Activated CD4-positive, alpha-beta T cell treated with anti-CD3 and anti-CD28 coated beads, Interleukin-2, amount 10 ng/mL, durations not matched to agents 24 days and 14 days (primary cell): ENCODE results near the gene SLC9A4. TPM values are rescaled to one million over a fixed set of nuclear protein-coding genes. Genes with fewer than 3 reads are reported as not detected.

ENCODE experiments used
- DNase-seq: peaks from one replicate; pipeline ENCODE4 v3.0.0; 2022
- H3K27ac Mint-ChIP-seq: one replicate; pipeline ENCODE4 v1.8.0; 2022; ENCODE audit warnings: mild to moderate bottlenecking, mixed read lengths
- H3K27me3 Mint-ChIP-seq: one replicate; pipeline ENCODE4 v1.8.0; 2022; ENCODE audit warnings: mixed read lengths
- H3K36me3 Mint-ChIP-seq: one replicate; pipeline ENCODE4 v1.8.0; 2022; ENCODE audit warnings: low read depth, mild to moderate bottlenecking, mixed read lengths
- H3K4me1 Mint-ChIP-seq: one replicate; pipeline ENCODE4 v1.8.0; 2021; ENCODE audit warnings: mixed read lengths
- H3K4me3 Mint-ChIP-seq: one replicate; pipeline ENCODE4 v1.8.0; 2022; ENCODE audit warnings: mild to moderate bottlenecking, moderate library complexity, mixed read lengths
- H3K9me3 Mint-ChIP-seq: one replicate; pipeline ENCODE4 v1.8.0; 2021; ENCODE audit warnings: mixed read lengths
- intact Hi-C: fragments of 100-400 bp; cut with micrococcal nuclease; formaldehyde crosslinking; loops from one replicate; pipeline ENCODE4 v1.15.1; 2023
- total RNA-seq: library from RNA; stranded (reverse); gene quantifications from 2 replicates; pipeline ENCODE4 v1.2.3, GENCODE V29; 2022

Gene SLC9A4
- total RNA-seq, 1 donor from 2014 or later, result 0.07 TPM

- intact Hi-C loops, result loop anchor here (1.0 to 10.0 kb wide), 3 partner anchors 146 to 335 kb away; no protein-coding TSS in a partner anchor
- Mint-ChIP-seq H3K27ac (no peak overlapping the region), H3K36me3 (no peaks in the 10 kb centered on the region), H3K27me3 (peaks cover 42% of the 10 kb centered on the region), H3K9me3 (no peaks in the 10 kb centered on the region), H3K4me1 (no peaks in the 10 kb centered on the region), H3K4me3 (no peak overlapping the region)
- DNase-seq, result peak; percentile 27
Observed at GRCh38 chr2:102470168-102470567, 2.9 kb upstream of the SLC9A4 start.

- intact Hi-C loops, result loop anchor here (2.0 to 10.0 kb wide), 3 partner anchors 119 to 331 kb away; no protein-coding TSS in a partner anchor
Observed at GRCh38 chr2:102473631-102474030, 605 bp downstream of the SLC9A4 start.

GRCh38 chr2:102474785-102475184, 1.8 kb downstream of the SLC9A4 start:
- H3K27ac Mint-ChIP-seq, result no peak overlapping the region
- intact Hi-C loops, result loop anchor here (5.0 to 10.0 kb wide), 2 partner anchors 228 to 330 kb away; no protein-coding TSS in a partner anchor
- H3K9me3 Mint-ChIP-seq, result no peaks in the 10 kb centered on the region
- no peaks in the 10 kb centered on the region for H3K36me3 Mint-ChIP-seq
- no peaks in the 10 kb centered on the region for H3K4me1 Mint-ChIP-seq
- peaks cover 43% of the 10 kb centered on the region for H3K27me3 Mint-ChIP-seq
- peak; percentile 22 for DNase-seq
- no peak overlapping the region for H3K4me3 Mint-ChIP-seq

More at GRCh38 chr2:102473631-102474030, 605 bp downstream of the SLC9A4 start:
- H3K4me1 Mint-ChIP-seq, result no peaks in the 10 kb centered on the region
- no peak overlapping the region for H3K4me3 Mint-ChIP-seq
- peaks cover 45% of the 10 kb centered on the region for H3K27me3 Mint-ChIP-seq
- no peaks in the 10 kb centered on the region for H3K9me3 Mint-ChIP-seq
- no peaks in the 10 kb centered on the region for H3K36me3 Mint-ChIP-seq
- no peak overlapping the region for H3K27ac Mint-ChIP-seq
- DNase-seq, result peak; percentile 46

- H3K27me3 Mint-ChIP-seq, result peaks cover 29% of the 10 kb centered on the region
- intact Hi-C loops, result loop anchor here (10.0 kb wide), 1 partner anchor 326 kb away; no protein-coding TSS in a partner anchor
- no peaks in the 10 kb centered on the region for H3K9me3 Mint-ChIP-seq
- DNase-seq, result peak; percentile 42
- H3K4me1 Mint-ChIP-seq, result no peaks in the 10 kb centered on the region
- no peaks in the 10 kb centered on the region for H3K36me3 Mint-ChIP-seq
- no peak overlapping the region for H3K27ac Mint-ChIP-seq
- H3K4me3 Mint-ChIP-seq, result no peak overlapping the region
Observed at GRCh38 chr2:102478686-102479470, 5.9 kb downstream of the SLC9A4 start.

- DNase-seq, result peak; percentile 51
- no peaks in the 10 kb centered on the region for H3K9me3 Mint-ChIP-seq
- H3K27ac Mint-ChIP-seq, result no peak overlapping the region
- peaks cover 24% of the 10 kb centered on the region for H3K27me3 Mint-ChIP-seq
- no peaks in the 10 kb centered on the region for H3K36me3 Mint-ChIP-seq
- no peak overlapping the region for H3K4me3 Mint-ChIP-seq
- intact Hi-C loops, result no loop called here
- H3K4me1 Mint-ChIP-seq, result no peaks in the 10 kb centered on the region
Observed at GRCh38 chr2:102480285-102481195, 7.5 kb downstream of the SLC9A4 start.

- H3K36me3 Mint-ChIP-seq, result no peaks in the 10 kb centered on the region
- H3K4me1 Mint-ChIP-seq, result no peaks in the 10 kb centered on the region
- H3K4me3 Mint-ChIP-seq, result no peak overlapping the region
- H3K9me3 Mint-ChIP-seq, result no peaks in the 10 kb centered on the region
- peaks cover 24% of the 10 kb centered on the region for H3K27me3 Mint-ChIP-seq
- DNase-seq, result peak; percentile 43
- intact Hi-C loops, result no loop called here
- H3K27ac Mint-ChIP-seq, result no peak overlapping the region
Observed at GRCh38 chr2:102481931-102482330, 8.9 kb downstream of the SLC9A4 start.

- H3K4me1 Mint-ChIP-seq, result no peaks in the 10 kb centered on the region
- H3K4me3 Mint-ChIP-seq, result no peak overlapping the region
- no peaks in the 10 kb centered on the region for H3K36me3 Mint-ChIP-seq
- intact Hi-C loops, result no loop called here
- peak; percentile 41 for DNase-seq
- no peaks in the 10 kb centered on the region for H3K9me3 Mint-ChIP-seq
- peaks cover 26% of the 10 kb centered on the region for H3K27me3 Mint-ChIP-seq
- H3K27ac Mint-ChIP-seq, result no peak overlapping the region
Observed at GRCh38 chr2:102483086-102483485, 10.1 kb downstream of the SLC9A4 start.

- Mint-ChIP-seq H3K27ac (no peak overlapping the region), H3K4me3 (no peak overlapping the region), H3K36me3 (no peaks in the 10 kb centered on the region), H3K9me3 (no peaks in the 10 kb centered on the region), H3K27me3 (peaks cover 26% of the 10 kb centered on the region), H3K4me1 (peaks cover 3% of the 10 kb centered on the region)
- DNase-seq, result no peak
- intact Hi-C loops, result no loop called here
Observed at GRCh38 chr2:102484310-102485061, 11.5 kb downstream of the SLC9A4 start.

- intact Hi-C loops, result no loop called here
Observed at GRCh38 chr2:102485147-102485785, 12.2 kb downstream of the SLC9A4 start.

GRCh38 chr2:102486941-102487702, 14.1 kb downstream of the SLC9A4 start:
- peaks cover 6% of the 10 kb centered on the region for H3K4me1 Mint-ChIP-seq

More at GRCh38 chr2:102485147-102485785, 12.2 kb downstream of the SLC9A4 start:
- Mint-ChIP-seq H3K4me1 (peaks cover 6% of the 10 kb centered on the region), H3K36me3 (no peaks in the 10 kb centered on the region), H3K27ac (no peak overlapping the region), H3K27me3 (peaks cover 29% of the 10 kb centered on the region), H3K9me3 (no peaks in the 10 kb centered on the region), H3K4me3 (no peak overlapping the region)
- DNase-seq, result no peak

GRCh38 chr2:102487761-102488462, 14.9 kb downstream of the SLC9A4 start:
- H3K27ac Mint-ChIP-seq, result no peak overlapping the region
- no peak for DNase-seq
- no peak overlapping the region for H3K4me3 Mint-ChIP-seq
- H3K9me3 Mint-ChIP-seq, result peaks cover 6% of the 10 kb centered on the region
- peaks cover 6% of the 10 kb centered on the region for H3K4me1 Mint-ChIP-seq
- H3K36me3 Mint-ChIP-seq, result no peaks in the 10 kb centered on the region
- peaks cover 29% of the 10 kb centered on the region for H3K27me3 Mint-ChIP-seq
- intact Hi-C loops, result no loop called here

More at GRCh38 chr2:102486941-102487702, 14.1 kb downstream of the SLC9A4 start:
- H3K27ac Mint-ChIP-seq, result no peak overlapping the region
- H3K9me3 Mint-ChIP-seq, result peaks cover 6% of the 10 kb centered on the region
- no peak for DNase-seq
- peaks cover 29% of the 10 kb centered on the region for H3K27me3 Mint-ChIP-seq
- intact Hi-C loops, result no loop called here
- no peaks in the 10 kb centered on the region for H3K36me3 Mint-ChIP-seq
- H3K4me3 Mint-ChIP-seq, result no peak overlapping the region

- Mint-ChIP-seq H3K9me3 (peaks cover 14% of the 10 kb centered on the region), H3K4me1 (peaks cover 6% of the 10 kb centered on the region), H3K4me3 (no peak overlapping the region), H3K27ac (no peak overlapping the region), H3K36me3 (no peaks in the 10 kb centered on the region), H3K27me3 (peaks cover 30% of the 10 kb centered on the region)
- intact Hi-C loops, result no loop called here
- DNase-seq, result no peak
Observed at GRCh38 chr2:102489646-102490045, 16.6 kb downstream of the SLC9A4 start.
